ENCODE results near the gene SLC35G1. TPM values are rescaled to one million over a fixed set of nuclear protein-coding genes. Genes with fewer than 3 reads are reported as not detected.

The SLC35G1 gene
- total RNA-seq, 1 experiment from 2014 or later = 9.4 TPM

DNA sequence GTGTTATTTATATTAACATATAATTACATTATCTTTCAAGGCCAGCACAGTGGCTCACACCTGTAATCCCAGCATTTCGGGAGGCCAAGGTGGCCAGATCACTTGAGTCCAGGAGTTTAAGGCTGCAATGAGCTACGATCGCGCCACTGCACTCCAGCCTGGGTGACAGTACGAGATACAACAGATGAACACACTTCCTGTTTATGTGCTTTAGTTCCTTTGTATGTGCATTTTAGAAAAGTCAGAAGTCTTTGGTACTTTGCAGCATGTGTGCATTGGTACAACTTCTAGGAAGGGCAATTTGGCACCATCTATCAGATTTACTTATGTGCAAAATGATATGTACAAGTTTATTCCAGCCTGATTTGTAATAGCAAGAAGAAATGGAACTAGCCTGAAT, 13.3 kb downstream of the SLC35G1 start:
- Histone ChIP-seq H3K27ac (ENCODE audit: low read depth, low read length) (no peak overlapping the region), H3K4me3 (replicated peaks in 1 of 2; ENCODE audit: low read depth in 1 of 2, low read length in 2 of 2) (no peak overlapping the region), H3K79me2 (ENCODE audit: insufficient read depth, low read length) (no peaks in the 10 kb centered on the region), H3K9me2 (ENCODE audit: insufficient read depth) (no peaks in the 10 kb centered on the region), H4K20me1 (ENCODE audit: insufficient read depth) (no peaks in the 10 kb centered on the region), H3K27me3 (ENCODE audit: insufficient read depth, low read length) (no peaks in the 10 kb centered on the region), H3K9ac (ENCODE audit: low read length) (no peak overlapping the region), H3K4me2 (ENCODE audit: low read length) (no peak overlapping the region), H2AFZ (ENCODE audit: low read depth, low read length, poor library complexity, severe bottlenecking) (no peak overlapping the region), H3K36me3 (ENCODE audit: control insufficient read depth in 1 of 2, insufficient read depth in 2 of 2, low read length in 2 of 2) (0 out of 4 replicates have a peak, but pooled peaks cover 2 to 7% of the 10 kb centered on the region in 2 experiments), H3K4me1 (ENCODE audit: control insufficient read depth in 1 of 2, insufficient read depth in 2 of 2, low read length in 2 of 2) (no peaks in the 10 kb centered on the region), H3K9me3 (ENCODE audit: control insufficient read depth in 1 of 2, insufficient read depth in 1 of 2, low read depth in 1 of 2, low read length in 2 of 2) (no peaks in the 10 kb centered on the region)
- CTCF ChIA-PET = no interaction called here
- DNase-seq (ENCODE audit: low read depth, low spot score) = no peak
- ATAC-seq = no peak
- no peak for TF ChIP-seq YY1 (IDR thresholded peaks at IDR 0.05; ENCODE audit: extremely low read depth, insufficient replicate concordance, low read depth, low read length)
- no peak for TF ChIP-seq RAD21 (IDR thresholded peaks at IDR 0.05; ENCODE audit: low read depth)
- TF ChIP-seq, protein P1, sequence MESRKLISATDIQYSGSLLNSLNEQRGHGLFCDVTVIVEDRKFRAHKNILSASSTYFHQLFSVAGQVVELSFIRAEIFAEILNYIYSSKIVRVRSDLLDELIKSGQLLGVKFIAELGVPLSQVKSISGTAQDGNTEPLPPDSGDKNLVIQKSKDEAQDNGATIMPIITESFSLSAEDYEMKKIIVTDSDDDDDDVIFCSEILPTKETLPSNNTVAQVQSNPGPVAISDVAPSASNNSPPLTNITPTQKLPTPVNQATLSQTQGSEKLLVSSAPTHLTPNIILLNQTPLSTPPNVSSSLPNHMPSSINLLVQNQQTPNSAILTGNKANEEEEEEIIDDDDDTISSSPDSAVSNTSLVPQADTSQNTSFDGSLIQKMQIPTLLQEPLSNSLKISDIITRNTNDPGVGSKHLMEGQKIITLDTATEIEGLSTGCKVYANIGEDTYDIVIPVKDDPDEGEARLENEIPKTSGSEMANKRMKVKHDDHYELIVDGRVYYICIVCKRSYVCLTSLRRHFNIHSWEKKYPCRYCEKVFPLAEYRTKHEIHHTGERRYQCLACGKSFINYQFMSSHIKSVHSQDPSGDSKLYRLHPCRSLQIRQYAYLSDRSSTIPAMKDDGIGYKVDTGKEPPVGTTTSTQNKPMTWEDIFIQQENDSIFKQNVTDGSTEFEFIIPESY (IDR thresholded peaks at IDR 0.05; ENCODE audit: extremely low read depth, insufficient replicate concordance, low read length) = no peak
- no peak for TF ChIP-seq SIN3A (IDR thresholded peaks at IDR 0.05; ENCODE audit: low read depth)
- TF ChIP-seq FOSL1 (IDR thresholded peaks at IDR 0.05; ENCODE audit: low read depth) = no peak
- TF ChIP-seq, protein P2, sequence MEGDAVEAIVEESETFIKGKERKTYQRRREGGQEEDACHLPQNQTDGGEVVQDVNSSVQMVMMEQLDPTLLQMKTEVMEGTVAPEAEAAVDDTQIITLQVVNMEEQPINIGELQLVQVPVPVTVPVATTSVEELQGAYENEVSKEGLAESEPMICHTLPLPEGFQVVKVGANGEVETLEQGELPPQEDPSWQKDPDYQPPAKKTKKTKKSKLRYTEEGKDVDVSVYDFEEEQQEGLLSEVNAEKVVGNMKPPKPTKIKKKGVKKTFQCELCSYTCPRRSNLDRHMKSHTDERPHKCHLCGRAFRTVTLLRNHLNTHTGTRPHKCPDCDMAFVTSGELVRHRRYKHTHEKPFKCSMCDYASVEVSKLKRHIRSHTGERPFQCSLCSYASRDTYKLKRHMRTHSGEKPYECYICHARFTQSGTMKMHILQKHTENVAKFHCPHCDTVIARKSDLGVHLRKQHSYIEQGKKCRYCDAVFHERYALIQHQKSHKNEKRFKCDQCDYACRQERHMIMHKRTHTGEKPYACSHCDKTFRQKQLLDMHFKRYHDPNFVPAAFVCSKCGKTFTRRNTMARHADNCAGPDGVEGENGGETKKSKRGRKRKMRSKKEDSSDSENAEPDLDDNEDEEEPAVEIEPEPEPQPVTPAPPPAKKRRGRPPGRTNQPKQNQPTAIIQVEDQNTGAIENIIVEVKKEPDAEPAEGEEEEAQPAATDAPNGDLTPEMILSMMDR (IDR thresholded peaks at IDR 0.05 in 2 of 3, conservative IDR thresholded peaks at IDR 0.05 in 1 of 3; ENCODE audit: borderline replicate concordance in 1 of 3, insufficient read depth in 1 of 3, low read depth in 2 of 3, low read length in 2 of 3) = no peak
- no peak for TF ChIP-seq POLR2AphosphoS5 (IDR thresholded peaks at IDR 0.05; ENCODE audit: low read depth, low read length)
- no peak for TF ChIP-seq CEBPB (IDR thresholded peaks at IDR 0.05; ENCODE audit: low read depth)
- TF ChIP-seq EGR1 (IDR thresholded peaks at IDR 0.05; ENCODE audit: low read depth) = no peak
- TF ChIP-seq, protein P3, sequence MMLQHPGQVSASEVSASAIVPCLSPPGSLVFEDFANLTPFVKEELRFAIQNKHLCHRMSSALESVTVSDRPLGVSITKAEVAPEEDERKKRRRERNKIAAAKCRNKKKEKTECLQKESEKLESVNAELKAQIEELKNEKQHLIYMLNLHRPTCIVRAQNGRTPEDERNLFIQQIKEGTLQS (IDR thresholded peaks at IDR 0.05) = no peak
- TF ChIP-seq, protein P4, sequence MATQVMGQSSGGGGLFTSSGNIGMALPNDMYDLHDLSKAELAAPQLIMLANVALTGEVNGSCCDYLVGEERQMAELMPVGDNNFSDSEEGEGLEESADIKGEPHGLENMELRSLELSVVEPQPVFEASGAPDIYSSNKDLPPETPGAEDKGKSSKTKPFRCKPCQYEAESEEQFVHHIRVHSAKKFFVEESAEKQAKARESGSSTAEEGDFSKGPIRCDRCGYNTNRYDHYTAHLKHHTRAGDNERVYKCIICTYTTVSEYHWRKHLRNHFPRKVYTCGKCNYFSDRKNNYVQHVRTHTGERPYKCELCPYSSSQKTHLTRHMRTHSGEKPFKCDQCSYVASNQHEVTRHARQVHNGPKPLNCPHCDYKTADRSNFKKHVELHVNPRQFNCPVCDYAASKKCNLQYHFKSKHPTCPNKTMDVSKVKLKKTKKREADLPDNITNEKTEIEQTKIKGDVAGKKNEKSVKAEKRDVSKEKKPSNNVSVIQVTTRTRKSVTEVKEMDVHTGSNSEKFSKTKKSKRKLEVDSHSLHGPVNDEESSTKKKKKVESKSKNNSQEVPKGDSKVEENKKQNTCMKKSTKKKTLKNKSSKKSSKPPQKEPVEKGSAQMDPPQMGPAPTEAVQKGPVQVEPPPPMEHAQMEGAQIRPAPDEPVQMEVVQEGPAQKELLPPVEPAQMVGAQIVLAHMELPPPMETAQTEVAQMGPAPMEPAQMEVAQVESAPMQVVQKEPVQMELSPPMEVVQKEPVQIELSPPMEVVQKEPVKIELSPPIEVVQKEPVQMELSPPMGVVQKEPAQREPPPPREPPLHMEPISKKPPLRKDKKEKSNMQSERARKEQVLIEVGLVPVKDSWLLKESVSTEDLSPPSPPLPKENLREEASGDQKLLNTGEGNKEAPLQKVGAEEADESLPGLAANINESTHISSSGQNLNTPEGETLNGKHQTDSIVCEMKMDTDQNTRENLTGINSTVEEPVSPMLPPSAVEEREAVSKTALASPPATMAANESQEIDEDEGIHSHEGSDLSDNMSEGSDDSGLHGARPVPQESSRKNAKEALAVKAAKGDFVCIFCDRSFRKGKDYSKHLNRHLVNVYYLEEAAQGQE (IDR thresholded peaks at IDR 0.05; ENCODE audit: low read depth) = no peak
- no peak for TF ChIP-seq CBX3 (IDR thresholded peaks at IDR 0.05; ENCODE audit: low read depth)
- no peak for TF ChIP-seq SRF (IDR thresholded peaks at IDR 0.05; ENCODE audit: low read depth)
- TF ChIP-seq, protein P5, sequence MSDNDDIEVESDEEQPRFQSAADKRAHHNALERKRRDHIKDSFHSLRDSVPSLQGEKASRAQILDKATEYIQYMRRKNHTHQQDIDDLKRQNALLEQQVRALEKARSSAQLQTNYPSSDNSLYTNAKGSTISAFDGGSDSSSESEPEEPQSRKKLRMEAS (IDR thresholded peaks at IDR 0.05) = no peak
- TF ChIP-seq ELF1 (IDR thresholded peaks at IDR 0.05; ENCODE audit: borderline replicate concordance, low read depth) = no peak
- no peak for TF ChIP-seq ZFX (IDR thresholded peaks at IDR 0.05)
- no peak for TF ChIP-seq POLR2A (IDR thresholded peaks at IDR 0.05; ENCODE audit: borderline replicate concordance, extremely low read depth, insufficient read depth, insufficient read length)
- TF ChIP-seq JUND (IDR thresholded peaks at IDR 0.05) = no peak
- TF ChIP-seq EZH2phosphoT487 (IDR thresholded peaks at IDR 0.05; ENCODE audit: borderline replicate concordance) = no peak
- POLR2A ChIA-PET = interaction anchor here (0.6 kb wide), 1 partner anchor 454 kb away, joined by 3 read pairs; no protein-coding TSS in a partner anchor
- intact Hi-C loops (cut with micrococcal nuclease) = no loop called here
- BruUV-seq (replicated peaks) = no TSS peak
- RAD21 ChIA-PET (ENCODE audit: low non-redundant PET in 1 of 2, low total read pairs in 2 of 2, uncharacterized antibody in 2 of 2, unreplicated experiment in 2 of 2) = no interaction called here
